Hematopoietic multipotent progenitor cell treated with erythropoietin and hydrocortisone succinate and interleukin-3 and kit ligand, for 4 days (in vitro differentiated cells): ENCODE data around the gene PRR16.

Experiments
- DNase-seq: peaks from one replicate; pipeline ENCODE4 v3.0.0-alpha.2; 2015

PRR16 gene

DNA sequence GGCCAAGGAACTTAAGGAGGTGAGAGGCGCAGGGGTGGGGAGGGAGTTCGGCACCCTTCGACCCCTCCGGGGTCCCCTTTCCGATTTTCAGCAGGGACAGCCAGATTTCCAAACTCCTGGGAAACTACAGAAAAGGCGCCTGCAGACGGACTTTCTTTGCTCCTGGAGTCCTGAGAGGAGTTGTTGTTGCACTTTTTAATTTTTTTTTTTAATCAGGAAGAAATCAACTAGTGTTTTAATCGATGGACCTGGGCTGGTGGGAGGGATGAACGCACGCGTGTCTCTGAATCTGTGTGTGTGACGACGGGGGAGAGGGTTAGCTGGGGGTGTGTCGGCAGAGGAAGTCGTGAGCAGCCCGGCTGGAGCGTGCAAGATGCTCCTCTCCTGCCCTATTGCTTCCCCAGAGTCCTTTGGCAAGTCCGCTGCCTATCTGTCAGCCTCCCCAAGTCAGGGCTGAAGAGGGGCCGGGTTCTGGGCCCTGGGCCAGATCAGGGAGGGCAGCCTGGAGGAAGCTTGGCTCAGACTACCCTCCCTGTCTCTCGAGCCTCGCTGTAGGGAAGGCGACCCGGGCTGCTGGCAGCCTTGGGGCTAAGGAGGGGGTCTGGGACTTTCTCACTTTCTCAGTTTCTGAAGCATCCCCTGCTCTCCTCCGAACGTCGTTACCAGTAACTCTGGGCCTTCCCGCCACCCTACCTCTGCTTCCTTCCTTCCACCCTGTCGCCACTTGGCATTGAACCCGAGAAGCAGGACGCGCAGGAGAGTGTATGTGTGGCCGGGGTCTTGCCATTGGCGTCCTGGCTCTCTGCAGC lies 731 bp downstream of the PRR16 start:
- DNase-seq: peak; percentile 63

DNA sequence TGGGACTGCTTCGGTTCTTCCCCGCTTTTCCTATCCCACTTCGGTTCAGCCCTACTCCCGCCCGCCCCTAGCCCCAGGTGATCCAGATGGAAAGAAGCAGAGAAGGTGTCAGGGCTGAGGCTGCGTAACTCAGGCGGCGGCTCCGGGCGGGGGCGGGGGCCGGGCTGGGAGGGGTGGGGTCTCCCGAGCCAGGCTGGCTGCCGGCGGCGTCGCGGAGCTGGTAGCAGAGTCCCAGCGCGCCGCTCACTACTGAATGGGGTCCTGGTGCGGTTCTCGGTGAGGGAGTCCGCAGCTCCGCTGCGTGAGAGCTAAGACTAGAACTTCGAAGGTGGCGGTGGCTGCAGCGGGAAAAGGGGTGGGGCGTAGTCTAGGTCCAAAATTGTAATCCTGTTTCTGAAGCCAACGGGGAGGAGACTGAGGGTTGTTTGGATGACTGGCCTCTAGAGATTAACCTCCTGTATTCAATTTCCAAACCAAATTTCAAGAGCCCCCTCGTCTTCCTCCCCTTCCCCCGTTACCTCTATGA lies 1.4 kb downstream of the PRR16 start:
- peak; percentile 47 for DNase-seq

GRCh38 chr5:120466341-120467006 lies 2.4 kb downstream of the PRR16 start:
- no peak for DNase-seq

GRCh38 chr5:120471971-120472370 lies 7.9 kb downstream of the PRR16 start:
- DNase-seq: no peak

DNA sequence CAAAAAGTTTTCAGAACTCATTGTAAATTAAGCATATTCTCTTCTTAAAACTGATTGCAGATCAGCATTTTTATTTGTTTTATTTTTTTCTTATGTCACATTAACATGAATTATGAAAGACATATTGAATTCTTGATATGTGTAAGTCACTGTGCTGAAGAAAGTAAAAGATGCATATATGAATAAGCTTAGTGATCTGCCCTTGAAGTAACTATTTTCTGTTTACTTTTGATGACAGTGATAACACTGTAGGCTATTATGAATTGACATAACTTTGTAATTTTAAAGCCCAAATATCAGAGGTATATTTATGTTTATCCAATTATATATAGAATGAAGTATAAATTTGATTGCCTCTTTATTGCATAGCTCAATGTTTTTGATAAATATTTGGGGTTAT lies 8.8 kb downstream of the PRR16 start:
- DNase-seq: no peak

- DNase-seq: no peak
Observed at GRCh38 chr5:120473332-120473731, 9.2 kb downstream of the PRR16 start.

- no peak for DNase-seq
Observed at GRCh38 chr5:120476063-120476462, 12.0 kb downstream of the PRR16 start.

- no peak for DNase-seq
Observed at GRCh38 chr5:120479066-120479465, 15.0 kb downstream of the PRR16 start.

DNA sequence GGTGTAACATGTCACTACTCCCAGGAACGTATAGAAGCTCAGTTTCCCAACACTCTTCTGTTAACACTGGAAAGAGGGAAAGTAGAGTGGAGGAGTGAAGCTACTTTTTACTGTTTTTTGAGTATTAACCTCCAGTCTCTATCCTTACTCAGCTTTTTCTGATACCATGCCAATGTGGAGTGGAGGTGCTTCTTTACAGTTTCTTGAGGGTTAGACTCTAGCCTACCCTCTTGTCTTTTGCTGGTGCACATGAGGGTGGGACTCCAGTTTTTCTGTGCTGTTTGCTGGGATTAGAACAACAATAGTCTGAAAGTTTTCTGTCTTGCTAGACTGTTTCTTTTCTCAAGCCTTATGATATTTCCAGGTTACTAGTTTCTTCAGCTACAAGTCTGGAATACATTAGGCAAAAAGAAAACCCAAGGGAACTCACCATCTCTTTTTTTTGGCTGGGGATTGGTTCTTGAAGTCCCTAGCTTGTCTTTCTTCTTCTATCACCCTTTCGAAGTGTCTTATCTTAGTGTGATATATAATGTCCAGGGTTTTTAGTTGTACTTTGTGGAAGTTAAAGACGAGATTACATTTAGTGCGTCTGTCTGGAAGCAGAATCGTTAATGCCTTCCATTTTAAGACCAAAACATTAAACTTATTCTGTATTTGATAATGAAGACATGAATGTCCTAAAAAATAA lies 35.9 kb downstream of the PRR16 start:
- DNase-seq: no peak

DNA sequence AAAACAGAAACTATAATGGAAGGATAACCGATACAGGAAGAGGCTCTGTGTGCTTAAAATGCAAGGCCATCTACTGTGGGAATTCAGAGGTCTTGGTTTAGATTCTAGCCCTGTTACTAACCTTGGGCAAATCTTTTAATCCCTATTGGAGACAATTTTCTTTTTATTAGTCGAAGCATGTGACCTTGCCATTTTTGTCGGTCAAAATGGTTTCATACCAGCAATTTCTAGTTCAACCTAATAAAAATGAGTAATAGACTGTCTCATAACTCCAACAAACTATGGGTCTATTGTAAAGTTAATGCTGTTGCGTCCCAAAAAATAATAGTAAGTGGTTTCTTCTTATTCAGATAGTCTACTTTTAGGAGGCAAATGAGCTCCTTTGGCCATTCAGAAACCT lies 38.4 kb downstream of the PRR16 start:
- DNase-seq: no peak

- no peak for DNase-seq
Observed at GRCh38 chr5:120503341-120503740, 39.2 kb downstream of the PRR16 start.

- DNase-seq: no peak
Observed at GRCh38 chr5:120504057-120504456, 40.0 kb downstream of the PRR16 start.

DNA sequence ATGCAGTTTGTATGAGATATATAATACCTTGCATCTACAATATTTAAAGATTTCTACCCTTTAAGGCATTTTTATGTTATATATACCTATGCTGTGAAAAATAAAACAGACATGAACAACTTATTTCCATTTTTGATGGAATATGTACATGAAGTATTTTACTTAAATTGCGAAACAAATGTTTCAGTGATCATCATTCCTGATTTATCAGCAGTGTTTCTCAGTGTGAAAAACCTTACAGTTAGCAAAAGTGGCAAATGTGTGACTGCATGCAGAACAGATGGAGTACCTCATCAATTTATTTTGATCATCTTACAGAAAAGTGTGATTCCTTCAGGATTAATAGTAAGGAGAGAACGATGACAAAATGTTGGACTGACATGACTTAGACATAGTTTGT lies 43.1 kb downstream of the PRR16 start:
- DNase-seq: no peak

- peak; percentile 7 for DNase-seq
Observed at GRCh38 chr5:120507800-120508463, 43.8 kb downstream of the PRR16 start.

DNA sequence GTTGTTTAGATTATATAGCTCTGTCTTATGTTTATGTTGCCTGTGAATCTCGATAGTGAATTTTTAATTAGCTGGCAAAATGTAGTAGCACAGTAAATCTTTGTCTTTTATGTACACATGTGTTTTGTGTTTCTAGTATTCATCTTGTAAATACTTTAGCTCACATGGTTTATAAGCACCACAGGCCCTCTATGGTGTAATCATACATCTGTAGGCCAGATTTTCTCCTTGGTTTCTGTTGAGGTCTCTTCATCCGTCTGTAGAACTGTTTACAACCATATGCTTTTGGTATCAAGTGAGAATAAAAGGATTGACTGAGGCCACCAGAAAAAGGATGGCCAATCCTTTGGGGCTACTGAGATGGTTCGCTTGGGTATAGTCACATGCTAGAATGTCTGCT lies 45.0 kb downstream of the PRR16 start:
- no peak for DNase-seq

DNA sequence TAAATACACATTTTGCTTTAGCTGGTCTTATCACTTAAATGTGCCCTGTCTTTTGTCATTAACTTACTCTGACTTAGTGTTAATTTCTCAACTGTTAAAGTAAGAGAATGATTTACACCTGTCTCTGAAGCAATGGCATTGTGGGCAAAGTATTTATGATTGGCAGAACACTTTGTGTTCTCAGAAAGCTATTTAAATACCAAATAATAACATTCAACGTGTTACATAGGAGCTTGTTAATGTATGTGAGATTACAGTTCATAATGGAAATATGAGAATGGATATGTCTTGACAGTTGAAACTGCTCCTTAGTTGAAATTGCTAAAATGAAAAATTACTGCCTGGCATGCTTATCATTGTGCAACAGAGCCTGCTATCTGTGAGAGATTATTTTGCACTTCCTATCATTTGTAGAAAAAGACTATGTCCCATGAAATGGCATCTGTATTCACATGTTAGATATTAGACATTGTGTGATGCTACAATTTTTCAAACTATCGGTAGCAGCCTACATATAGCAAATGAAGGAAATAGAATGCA lies 46.1 kb downstream of the PRR16 start:
- DNase-seq: peak; percentile 64

DNA sequence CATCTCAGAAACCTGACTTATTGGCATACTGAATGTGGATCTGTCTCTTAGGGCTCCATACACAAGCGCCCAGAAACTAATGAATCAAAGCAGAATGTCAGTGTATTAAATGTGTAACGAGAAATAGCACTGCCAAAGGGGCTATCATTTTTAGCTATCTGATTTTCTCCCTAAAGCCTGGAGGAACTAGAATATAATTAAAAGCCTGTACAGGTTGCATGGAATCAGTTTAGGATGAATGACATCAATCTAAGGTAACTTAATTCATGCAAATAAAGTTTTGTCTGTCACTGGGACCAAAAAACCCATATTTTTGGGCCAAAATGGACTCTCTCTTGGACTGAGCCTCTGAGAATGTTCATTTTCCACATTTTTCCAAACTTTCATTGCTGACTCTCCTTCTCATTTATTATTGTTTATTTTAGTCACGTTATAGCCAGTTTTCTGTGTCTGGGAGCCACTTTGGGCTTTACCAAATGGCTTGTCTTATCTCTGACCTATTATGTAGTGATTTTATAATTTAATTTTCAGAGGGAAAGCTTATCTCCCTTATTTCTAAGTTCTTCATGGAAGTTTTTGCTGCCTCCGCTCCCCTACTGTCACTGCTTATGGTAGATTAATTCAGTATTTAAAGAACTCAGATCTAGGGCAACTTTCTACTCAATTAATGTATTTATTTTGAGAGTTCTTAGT lies 47.0 kb downstream of the PRR16 start:
- DNase-seq: no peak

- DNase-seq: no peak
Observed at GRCh38 chr5:120512068-120512467, 48.0 kb downstream of the PRR16 start.

- no peak for DNase-seq
Observed at GRCh38 chr5:120512791-120513650, 48.9 kb downstream of the PRR16 start.

- no peak for DNase-seq
Observed at GRCh38 chr5:120516805-120517204, 52.7 kb downstream of the PRR16 start.

- DNase-seq: no peak
Observed at GRCh38 chr5:120517607-120518252, 53.6 kb downstream of the PRR16 start.
